Measurements from ENCODE around the gene CLSTN2. TPM values are rescaled to one million over a fixed set of nuclear protein-coding genes. Genes with fewer than 3 reads are reported as not detected.

The CLSTN2 gene
- total and polyA plus RNA-seq, 12 donors: 0.67 to 17.8 (median 5.3) TPM

GRCh38 chr3:140453750-140454149, 518.8 kb downstream of the CLSTN2 start:
- H3K9me3 ChIP-seq (replicated peaks in 1 of 3): no peaks in the 10 kb centered on the region
- no peaks in the 10 kb centered on the region for H3K27me3 ChIP-seq
- WGBS, 4 donors: 88 to 98% (median 93%) methylated on average over 1 to 2 of the region's 2 CpGs
- TF ChIP-seq CTCF (IDR thresholded peaks at IDR 0.05) (no peak), POLR2A (IDR thresholded peaks at IDR 0.05) (no peak)
- H3K27ac ChIP-seq: no peak overlapping the region
- H3K4me1 ChIP-seq (replicated peaks in 1 of 2): peaks cover 0 to 3% of the 10 kb centered on the region in 2 donors
- intact Hi-C loops (cut with DNase I): no loop called here
- DNase-seq: no peak
- no peaks in the 10 kb centered on the region for H3K36me3 ChIP-seq (replicated peaks in 1 of 2)
- no peak overlapping the region for H3K4me3 ChIP-seq

GRCh38 chr3:140455521-140456214, 520.7 kb downstream of the CLSTN2 start:
- Histone ChIP-seq H3K4me1 (replicated peaks in 1 of 2) (no peaks in the 10 kb centered on the region), H3K4me3 (no peak overlapping the region), H3K27ac (no peak overlapping the region), H3K36me3 (replicated peaks in 1 of 2) (no peaks in the 10 kb centered on the region), H3K27me3 (no peaks in the 10 kb centered on the region), H3K9me3 (replicated peaks in 1 of 3) (no peaks in the 10 kb centered on the region)
- intact Hi-C loops (cut with DNase I): no loop called here
- no peak for DNase-seq
- WGBS, 4 donors: 75 to 85% (median 84%) methylated on average over 3 to 5 of the region's 5 CpGs
- no peak for TF ChIP-seq POLR2A (IDR thresholded peaks at IDR 0.05)
- no peak for TF ChIP-seq CTCF (IDR thresholded peaks at IDR 0.05)

GRCh38 chr3:140456974-140457373, 522.0 kb downstream of the CLSTN2 start:
- Histone ChIP-seq H3K9me3 (replicated peaks in 1 of 3) (no peaks in the 10 kb centered on the region), H3K27me3 (no peaks in the 10 kb centered on the region), H3K4me3 (no peak overlapping the region), H3K36me3 (replicated peaks in 1 of 2) (no peaks in the 10 kb centered on the region), H3K4me1 (replicated peaks in 1 of 2) (no peaks in the 10 kb centered on the region), H3K27ac (no peak overlapping the region)
- DNase-seq: no peak
- intact Hi-C loops (cut with DNase I): no loop called here
- WGBS, 4 donors: 94 to 96% (median 95%) methylated on average over 3 of the region's 3 CpGs
- no peak for TF ChIP-seq CTCF (IDR thresholded peaks at IDR 0.05)
- TF ChIP-seq POLR2A (IDR thresholded peaks at IDR 0.05): no peak

- H3K27ac ChIP-seq: no peak overlapping the region
- WGBS, 4 donors: 89 to 96% (median 91%) methylated on average over 4 to 8 of the region's 8 CpGs
- no peak overlapping the region for H3K4me3 ChIP-seq
- no peak for TF ChIP-seq CTCF (IDR thresholded peaks at IDR 0.05)
- TF ChIP-seq POLR2A (IDR thresholded peaks at IDR 0.05): no peak
- H3K27me3 ChIP-seq: no peaks in the 10 kb centered on the region
- peak in 1 of 7 donors; percentile 12 for DNase-seq
- intact Hi-C loops (cut with DNase I): no loop called here
- no peaks in the 10 kb centered on the region for H3K4me1 ChIP-seq (replicated peaks in 1 of 2)
- no peaks in the 10 kb centered on the region for H3K36me3 ChIP-seq (replicated peaks in 1 of 2)
- no peaks in the 10 kb centered on the region for H3K9me3 ChIP-seq (replicated peaks in 1 of 3)
These were observed 524.5 kb downstream of the CLSTN2 start for GRCh38 chr3:140459462-140459861.
